NCI-H2171 treated with DMSO at 0.1 percent for 48 hours (cell line): ENCODE measurements around the gene TOMM70.

Source experiments
- DNase-seq: peaks from one replicate; lab custom pipeline; 2025; lab: John Stamatoyannopoulos, UW

TOMM70 gene

GRCh38 chr3:100411091-100411982 lies 10.4 kb upstream of the TOMM70 start:
- no peak for DNase-seq

- no peak for DNase-seq
Measured at GRCh38 chr3:100407977-100408532, 7.2 kb upstream of the TOMM70 start.

DNA sequence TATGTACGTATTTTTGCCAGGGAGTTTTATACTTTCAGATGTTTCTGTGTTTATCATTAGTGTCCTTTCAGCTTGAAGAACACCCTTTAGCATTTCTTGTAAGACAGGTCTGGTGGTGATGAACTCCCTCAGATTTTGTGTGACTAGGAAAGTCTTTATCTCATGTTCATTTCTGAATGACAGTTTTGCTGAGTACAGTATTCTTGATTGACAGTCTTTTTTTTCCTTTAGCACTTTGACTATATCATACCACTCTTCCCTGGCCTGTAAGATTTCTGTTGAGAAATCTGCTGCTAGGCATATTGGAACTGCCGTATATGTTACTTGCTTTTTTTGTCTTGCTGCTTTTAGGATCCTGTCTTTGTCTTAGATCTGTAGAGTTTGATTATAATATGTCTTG lies 6.3 kb upstream of the TOMM70 start:
- DNase-seq: no peak

GRCh38 chr3:100404250-100404548 lies 3.3 kb upstream of the TOMM70 start:
- DNase-seq: no peak

- peak; percentile 38 for DNase-seq
Measured at GRCh38 chr3:100403362-100404249, 2.7 kb upstream of the TOMM70 start.

DNA sequence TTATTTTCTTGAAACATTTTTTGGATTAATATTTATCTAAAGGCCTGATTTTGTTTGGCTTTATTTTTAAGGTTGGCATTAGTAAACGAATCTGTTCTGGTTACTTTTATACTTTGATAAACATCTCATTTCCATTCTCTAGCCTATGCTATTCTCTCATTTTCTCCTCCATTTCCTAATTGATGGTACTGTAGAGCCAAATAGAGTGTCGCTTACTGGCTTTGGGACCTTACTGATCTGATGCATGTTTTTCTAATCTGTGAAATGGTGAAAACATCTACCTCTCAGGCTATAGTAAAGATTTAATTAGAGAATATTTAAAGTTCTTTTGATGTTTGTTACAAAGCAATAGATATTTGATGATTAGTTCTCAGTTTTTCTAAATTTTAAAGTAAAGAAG lies 2.0 kb upstream of the TOMM70 start:
- peak; percentile 16 for DNase-seq

DNA sequence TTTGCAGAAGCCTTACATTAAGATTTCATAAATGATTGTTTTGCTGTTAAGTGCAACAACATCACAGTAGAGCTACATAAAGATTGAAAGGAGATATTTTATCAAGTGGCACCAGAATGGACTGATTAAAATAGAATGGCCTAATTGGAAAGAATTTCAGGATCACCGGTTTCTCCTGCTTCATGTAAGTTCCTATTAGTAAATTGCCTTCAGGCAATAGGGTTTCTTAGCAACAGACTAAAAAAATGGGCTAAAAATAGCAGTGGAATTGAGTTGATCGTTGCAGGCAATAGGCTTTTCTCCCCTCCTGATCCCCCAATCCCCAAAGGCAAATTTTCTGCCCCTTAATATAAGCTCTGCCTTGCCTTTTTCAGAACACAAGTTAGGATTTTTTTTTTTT lies 1.4 kb upstream of the TOMM70 start:
- DNase-seq: peak; percentile 61

DNA sequence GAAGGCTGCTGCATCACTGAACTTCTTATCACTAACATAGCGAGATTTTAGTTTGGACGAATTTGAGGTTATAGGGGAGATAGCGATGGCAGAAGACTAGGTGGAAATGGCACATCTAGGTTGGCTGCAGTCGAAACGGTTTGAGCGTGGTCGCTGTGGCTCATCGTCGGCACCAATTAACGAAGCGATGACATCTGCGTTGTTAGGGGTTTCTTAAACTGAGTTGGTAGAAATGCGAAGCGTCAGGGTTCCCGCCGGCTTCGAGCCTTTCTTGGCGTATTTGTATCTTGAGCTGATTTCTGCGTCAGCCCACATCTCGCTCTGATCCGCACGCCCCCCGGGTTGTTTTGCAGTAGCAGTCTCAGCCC lies 769 bp upstream of the TOMM70 start:
- no peak for DNase-seq

GRCh38 chr3:100400419-100400779 lies 490 bp downstream of the TOMM70 start:
- peak; percentile 42 for DNase-seq

DNA sequence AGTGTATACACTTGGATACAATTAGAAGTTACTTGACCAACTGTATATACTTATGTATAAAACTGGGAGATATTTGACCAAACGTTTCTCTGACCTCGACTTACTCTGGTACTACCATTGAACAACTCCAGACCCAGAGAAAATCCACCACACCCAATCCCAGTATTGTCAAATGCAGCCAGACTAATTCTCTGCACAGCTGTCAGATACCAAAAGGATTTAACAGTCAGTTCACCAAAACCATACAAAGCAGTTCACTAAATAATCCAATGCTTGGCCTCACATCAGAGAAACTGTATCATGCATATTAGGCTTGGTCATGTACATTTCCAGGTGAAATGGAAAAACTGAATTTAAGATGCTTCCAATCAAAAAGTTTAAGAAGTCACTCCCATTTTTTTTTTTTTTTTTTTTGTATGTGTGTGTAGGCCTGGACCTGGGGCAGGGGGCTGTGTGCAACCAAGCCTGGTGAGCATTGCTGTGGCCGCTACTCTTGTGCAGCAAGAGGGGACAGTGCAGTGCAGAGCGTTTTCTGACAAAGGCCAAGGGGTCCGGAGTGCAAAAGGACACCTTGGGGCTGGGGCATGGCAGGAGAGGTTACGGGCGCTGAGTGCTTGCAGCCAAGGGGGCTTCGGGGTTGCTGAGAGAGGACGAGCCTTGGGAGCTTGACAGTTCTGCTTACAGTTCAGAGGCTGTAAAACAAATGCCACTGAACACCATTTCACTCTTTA lies 1.4 kb downstream of the TOMM70 start:
- DNase-seq: no peak

- DNase-seq: no peak
Measured at GRCh38 chr3:100396967-100397366, 3.9 kb downstream of the TOMM70 start.

DNA sequence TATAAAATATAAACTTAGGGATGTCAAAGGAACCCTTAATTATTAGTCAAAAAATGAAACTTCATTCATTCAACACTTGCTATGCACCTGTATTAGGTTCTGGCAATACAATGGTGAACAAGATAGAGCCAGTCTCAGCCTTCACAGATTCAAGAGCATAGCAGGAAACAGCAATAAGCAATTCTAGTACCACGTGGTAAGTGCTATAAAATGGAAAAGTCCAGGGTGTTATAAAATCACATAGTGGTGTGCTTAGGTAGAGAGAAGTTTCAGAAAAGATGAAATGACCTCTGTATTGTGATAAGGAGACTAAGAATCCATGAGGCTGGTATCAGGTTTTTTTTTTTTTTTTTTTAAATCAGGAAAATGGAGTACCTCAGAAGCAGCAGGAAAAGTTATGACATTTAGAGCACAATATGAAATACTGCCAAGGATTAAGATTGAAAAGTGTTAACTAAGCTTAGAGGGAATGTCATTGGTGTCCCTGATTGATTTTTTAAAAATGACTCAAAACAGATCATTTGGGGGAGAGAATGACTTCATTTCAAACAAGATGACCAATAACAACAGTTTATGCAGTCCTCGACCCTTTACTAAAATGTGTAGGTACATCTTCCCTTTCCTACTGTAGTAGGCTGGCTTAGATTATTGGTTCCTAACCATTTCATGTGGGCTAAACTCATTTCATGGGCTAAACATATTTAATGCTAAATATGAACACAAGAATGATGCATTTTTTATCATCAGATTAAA lies 5.0 kb downstream of the TOMM70 start:
- DNase-seq: no peak

DNA sequence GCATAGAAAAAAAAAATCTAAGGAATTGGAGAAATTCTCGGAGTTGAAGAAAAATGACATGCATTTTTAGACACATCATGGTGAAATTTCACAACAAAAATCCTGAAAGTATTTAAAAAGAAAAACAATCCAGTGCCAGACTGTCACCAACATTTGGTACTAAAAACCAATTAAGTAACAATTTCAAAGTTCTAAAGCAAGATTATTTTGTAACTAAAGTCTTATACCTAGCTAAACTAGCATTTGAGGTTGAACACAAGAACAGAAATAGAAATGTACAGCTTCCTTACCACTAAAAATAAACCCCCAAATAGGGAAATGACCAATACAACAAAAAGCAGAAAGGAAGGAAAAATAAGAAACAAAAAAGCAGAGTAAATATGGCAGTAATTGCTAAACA lies 11.9 kb downstream of the TOMM70 start:
- no peak for DNase-seq

GRCh38 chr3:100386437-100387074 lies 14.3 kb downstream of the TOMM70 start:
- DNase-seq: no peak

- DNase-seq: no peak
Measured at GRCh38 chr3:100384733-100385525, 16.0 kb downstream of the TOMM70 start.

DNA sequence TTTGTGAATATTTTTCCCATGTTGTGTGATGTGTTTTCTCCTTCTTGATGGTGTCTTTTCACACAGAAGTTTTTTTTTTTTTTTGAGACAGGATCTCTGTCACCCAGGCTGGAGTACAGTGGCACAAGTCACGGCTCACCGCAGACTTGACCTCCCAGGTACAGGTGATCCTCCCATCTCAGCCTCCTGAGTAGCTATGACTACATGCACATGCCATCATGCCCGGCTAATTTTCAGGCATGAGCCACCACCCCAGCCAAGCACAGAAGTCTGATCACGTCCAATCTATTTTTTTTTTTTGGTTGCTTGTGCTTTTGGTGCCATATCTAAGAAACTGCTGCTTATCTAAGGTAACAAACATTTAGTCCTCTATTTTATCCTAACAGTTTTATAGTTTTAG lies 24.6 kb downstream of the TOMM70 start:
- DNase-seq: no peak

- no peak for DNase-seq
Measured at GRCh38 chr3:100374521-100374920, 26.4 kb downstream of the TOMM70 start.

GRCh38 chr3:100370756-100371155 lies 30.1 kb downstream of the TOMM70 start:
- no peak for DNase-seq

DNA sequence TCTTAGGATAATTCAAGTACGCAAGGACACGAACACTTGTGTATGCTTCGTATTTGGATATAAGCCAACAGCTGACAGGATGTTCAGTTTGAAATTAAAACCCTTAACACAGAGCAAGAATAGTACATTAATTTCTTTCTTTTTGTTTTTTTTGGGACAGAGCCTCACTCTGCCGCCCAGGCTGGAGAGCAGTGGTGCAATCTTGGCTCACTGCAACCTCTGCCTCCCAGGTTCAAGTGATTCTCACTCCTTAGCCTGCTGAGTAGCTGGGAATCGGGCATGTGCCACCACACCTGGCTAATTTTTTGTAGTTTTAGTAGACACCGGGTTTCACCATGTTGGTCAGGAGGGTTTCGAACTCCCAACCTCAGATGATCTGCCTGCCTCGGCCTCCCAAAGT lies 32.4 kb downstream of the TOMM70 start:
- DNase-seq: no peak

DNA sequence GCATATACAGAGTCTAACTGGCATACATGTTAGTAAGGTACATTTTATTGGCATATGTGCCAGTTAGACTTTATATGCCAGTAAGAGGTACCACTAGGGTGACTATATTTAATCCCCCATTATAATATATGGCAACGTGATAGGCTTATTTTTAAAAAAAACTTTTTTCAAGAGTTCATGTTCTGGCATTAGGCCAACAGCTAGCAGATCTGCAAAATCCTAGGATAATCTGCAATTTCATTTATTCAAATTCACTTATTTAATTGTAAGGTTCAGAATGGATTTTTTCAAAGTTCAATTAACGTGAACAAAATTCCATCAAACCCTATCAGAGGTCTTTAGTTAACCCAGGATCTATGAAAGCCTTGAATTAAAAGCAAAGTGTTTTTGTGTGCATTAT lies 34.5 kb downstream of the TOMM70 start:
- DNase-seq: no peak
